HG03521 (cell line): ENCODE measurements around the gene SLC1A3.

Source experiments
- ATAC-seq: cut with Tn5 transposase; IDR thresholded peaks from one replicate; pipeline ENCODE4 v1.9.1; 2021; ENCODE audit warnings: mild to moderate bottlenecking, moderate library complexity; ENCODE audit not compliant: unreplicated experiment

SLC1A3 gene

DNA sequence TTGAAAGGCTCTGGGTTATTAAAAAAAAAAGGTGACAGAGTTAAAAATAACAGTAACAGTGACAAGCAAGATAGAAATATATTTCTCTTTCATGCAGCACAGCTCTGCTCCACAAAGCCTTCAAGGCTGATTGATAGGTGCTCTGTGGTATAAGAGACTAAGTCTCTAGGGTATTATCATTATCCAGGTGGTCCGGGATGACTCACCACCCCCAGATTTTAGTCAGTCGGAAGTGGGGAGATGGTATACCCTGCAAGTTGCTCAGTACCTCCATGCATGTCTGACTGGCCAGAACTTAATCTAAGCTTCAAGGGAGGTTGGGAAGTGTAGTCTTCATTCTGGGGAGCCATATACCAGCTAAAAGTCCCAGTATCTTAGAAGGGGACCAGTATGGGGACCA, 76.1 kb downstream of the SLC1A3 start:
- ATAC-seq: no peak

DNA sequence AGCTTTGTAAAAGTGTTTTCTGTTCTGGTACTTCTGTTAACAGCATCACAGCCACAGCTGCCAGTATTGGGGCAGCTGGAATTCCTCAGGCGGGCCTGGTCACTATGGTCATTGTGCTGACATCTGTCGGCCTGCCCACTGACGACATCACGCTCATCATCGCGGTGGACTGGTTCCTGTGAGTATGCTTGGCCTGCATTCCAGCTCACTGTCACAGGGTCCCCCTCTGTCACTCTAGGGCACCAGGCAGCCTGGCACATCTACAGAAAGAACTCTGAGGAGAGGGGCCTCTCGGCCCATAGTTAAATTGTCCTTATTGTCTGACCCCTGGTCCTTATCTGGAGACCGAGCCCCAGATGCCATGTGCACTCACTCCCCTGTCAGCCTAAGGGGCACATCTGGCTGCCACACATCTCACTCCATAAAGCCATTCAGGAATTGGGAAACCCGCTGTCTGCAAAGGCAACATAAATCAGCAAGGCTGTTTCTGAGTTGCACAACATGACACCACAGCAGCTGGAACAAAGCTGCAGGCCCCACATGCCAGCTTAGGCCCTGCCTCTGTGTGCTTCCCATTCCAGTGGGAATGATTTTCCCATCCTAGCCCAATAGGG, 77.5 kb downstream of the SLC1A3 start:
- no peak for ATAC-seq

- ATAC-seq: peak; percentile 40
Observed at GRCh38 chr5:36685631-36686288, 79.4 kb downstream of the SLC1A3 start.

- ATAC-seq: no peak
Observed at GRCh38 chr5:36686881-36687280, 80.5 kb downstream of the SLC1A3 start.

DNA sequence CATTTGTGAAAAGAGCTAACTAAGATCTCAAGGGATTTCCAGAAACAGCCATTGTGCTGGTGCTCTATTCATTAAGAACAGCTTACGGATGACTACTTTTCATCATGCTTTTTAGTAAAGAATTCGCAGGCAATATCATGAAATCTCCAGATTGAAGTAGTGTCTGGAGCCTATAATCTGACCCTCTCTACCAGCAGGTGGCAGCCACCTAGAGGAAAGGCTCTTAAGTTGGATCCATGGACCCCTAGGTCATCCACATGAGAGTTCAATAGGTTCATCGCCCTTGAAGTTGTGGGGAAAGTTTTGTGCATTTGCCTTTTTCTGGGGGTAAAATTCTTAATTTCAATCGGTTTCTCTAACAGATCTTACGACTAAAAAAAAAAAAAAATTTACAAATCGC, 82.3 kb downstream of the SLC1A3 start:
- ATAC-seq: no peak

- ATAC-seq: no peak
Observed at GRCh38 chr5:36689225-36689624, 82.8 kb downstream of the SLC1A3 start.

DNA sequence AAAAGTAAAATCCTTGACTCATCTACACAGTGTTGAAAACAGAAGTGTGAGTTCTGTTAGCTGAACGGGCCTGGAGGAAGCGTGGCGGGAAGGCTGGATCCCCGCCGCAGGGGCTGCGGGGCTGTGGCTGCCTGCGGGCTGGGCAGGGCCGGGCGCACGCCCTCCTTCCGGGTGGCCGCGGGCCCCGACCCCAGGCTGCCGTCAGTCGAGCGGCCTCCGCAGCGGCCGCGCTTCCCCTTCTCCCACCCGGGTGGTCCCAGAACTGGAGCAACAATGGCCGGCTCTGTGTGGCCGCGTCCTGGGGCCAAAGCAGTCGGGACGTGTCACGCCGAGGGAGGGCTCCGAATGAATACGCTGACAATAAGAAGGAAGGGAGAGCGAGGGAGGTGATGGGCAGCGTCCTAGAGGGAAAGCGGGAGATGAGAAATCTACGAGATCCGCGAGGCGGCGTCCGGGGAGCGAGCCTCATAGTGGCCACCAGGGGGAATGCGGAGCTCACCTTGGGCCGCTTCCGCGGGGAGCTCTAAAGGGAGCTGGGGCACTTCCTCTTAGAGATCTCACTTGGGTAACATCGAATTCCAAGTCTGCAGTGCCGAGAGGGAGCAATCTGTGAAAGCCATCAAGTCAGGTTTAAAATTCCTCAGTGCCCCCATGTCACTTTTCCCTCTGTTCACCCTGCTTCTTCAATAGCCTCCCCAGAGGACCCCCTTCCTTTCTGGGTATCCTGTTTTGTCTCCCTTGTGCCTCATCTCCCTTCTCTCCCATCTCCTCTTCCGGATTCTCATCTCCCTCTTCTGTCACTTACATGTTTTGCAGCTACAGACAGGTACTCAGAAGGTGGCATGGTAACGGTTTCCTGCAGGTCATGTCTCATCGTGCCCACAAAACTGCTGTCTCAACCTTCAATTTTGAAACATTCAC, 83.9 kb downstream of the SLC1A3 start:
- ATAC-seq: peak; percentile 61

DNA sequence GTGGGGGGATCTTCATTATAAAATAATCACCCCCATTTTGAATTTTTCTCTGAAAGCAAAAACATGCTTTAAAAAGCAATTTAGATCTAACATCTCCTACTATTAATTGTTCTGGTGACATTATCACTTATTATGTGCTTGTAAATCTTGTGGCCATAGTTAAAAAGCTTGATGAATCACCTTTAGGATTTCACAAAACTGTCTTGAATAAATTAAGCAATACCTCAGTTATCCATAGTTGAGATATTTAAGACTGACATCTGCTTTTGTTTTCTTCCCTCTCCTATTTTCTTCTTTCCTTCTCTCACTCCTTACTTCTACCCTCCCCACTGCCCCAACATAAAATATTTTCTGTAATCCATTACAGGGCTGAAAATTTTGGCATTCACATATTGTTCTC, 84.8 kb downstream of the SLC1A3 start:
- no peak for ATAC-seq

- ATAC-seq: no peak
Observed at GRCh38 chr5:36691696-36692371, 85.4 kb downstream of the SLC1A3 start.

DNA sequence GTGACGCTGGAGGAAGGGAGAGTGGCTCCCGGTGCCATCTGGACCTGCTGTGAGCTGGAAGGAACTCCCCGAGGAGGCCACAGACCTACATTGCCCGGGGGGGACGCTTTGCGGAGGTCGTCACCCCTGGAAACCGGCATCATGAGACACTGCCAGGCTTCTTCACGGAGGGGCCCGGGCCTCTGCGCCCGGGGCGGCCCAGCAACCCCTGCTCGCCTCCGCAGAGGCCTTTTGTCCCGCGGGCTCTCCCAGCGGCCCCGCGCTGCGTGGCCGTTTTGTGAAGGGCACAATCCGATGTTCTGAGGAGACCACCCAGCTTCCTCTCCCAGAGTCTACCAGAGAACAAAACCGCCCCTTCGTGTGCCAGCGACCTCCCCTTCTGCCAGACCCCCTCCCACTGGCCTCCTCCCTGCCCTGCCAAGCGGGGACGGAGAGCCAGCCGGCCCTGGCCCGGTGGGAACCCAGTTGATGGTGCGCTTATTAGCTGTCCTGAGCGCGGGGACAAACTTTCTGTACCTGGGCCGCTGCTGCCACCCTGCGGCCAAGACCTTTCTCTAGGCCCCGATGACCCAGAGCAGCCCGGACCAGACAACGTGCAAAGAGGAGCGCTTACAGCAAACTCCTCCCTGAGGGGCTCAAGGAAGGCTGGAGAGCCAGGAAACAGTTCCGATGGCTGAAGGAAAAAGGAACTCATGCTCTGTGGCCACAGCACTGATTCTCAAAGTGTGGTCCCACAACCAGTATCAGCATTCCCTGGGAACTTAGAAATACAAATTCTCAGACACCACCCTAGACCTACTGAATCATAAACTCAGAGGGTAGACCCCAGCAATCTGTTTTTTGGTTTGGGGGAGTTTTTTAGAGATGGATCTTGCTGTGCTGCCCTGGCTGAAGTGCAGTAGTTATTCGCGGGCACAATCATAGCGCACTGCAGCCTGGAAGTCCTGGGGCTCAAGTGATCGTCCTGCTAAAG, 86.7 kb downstream of the SLC1A3 start:
- ATAC-seq: peak; percentile 63

- ATAC-seq: no peak
Observed at GRCh38 chr5:36694351-36694750, 87.9 kb downstream of the SLC1A3 start.

DNA sequence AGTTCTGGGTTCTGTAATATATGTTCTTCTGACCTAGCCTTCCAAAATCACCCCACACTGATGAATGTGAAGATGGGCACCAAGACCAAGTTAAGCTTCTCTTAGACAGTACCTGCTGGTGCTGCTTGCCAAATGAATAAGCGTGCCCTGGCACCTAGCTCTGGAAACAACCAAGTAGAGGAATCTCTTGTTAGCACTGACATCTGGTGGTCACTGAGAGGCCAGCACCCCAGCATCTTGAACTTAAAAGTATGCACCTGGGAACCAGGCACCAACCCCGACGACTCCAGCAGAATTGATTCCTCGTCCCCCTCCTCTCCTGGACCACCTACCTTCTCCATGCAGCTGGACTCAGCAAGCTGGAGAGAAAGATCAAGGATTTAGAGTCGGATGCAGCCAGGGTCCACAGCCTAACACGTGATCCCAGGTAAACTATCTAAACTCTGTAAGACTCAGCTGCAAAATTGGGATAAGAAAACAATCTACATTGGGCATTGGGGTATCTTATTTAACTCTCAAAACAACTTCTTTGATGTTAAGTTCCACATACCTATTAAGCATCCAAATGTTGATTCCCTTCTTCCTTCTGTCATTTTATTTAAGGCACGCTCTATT, 89.8 kb downstream of the SLC1A3 start:
- peak; percentile 43 for ATAC-seq

DNA sequence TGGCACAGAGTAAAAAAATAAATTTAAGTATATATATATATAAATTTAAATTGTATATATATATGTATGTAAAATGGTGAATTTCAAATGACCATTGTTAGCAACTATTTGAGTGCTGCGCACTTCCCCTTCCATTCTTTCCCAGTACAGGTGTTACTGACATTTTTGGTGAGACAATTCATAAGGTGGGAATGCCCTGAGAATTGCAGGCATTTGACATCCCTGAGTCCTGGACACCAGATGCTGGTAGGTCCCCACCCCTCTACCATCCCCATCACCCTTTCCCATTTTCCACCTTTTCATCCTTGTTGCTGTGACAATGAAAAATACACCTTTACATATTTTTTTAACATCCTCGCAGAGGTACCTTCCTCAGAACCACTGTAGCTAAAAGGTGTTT, 91.6 kb downstream of the SLC1A3 start:
- ATAC-seq: no peak

DNA sequence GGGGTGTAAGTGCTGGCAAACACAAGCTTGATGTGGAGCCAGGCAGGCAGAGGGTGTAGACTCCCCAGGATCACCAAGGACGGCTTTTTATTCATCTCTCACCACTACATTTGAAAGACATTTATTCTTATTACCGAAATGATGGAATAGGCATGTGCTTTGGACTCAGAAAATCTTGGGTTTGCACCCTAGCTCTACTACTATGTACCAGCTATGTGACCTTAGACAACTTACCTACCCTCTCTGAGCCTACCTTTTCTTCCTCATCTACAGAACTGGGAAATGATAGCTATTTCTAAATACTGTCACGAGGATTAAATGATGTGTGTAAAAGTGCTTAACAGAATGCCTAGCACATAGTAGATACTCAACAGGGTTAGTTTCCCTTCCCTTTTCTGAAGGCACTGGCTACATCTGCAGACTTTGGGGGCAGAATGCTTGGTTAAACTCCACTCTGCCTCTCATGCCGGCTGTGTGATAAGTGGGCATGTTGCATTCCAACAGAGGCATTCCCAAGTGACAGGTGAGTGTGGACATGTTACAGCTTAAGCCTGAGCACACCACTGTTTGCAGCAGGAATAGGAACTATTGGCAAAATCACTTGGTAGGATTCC, 94.8 kb downstream of the SLC1A3 start:
- ATAC-seq: peak; percentile 90

DNA sequence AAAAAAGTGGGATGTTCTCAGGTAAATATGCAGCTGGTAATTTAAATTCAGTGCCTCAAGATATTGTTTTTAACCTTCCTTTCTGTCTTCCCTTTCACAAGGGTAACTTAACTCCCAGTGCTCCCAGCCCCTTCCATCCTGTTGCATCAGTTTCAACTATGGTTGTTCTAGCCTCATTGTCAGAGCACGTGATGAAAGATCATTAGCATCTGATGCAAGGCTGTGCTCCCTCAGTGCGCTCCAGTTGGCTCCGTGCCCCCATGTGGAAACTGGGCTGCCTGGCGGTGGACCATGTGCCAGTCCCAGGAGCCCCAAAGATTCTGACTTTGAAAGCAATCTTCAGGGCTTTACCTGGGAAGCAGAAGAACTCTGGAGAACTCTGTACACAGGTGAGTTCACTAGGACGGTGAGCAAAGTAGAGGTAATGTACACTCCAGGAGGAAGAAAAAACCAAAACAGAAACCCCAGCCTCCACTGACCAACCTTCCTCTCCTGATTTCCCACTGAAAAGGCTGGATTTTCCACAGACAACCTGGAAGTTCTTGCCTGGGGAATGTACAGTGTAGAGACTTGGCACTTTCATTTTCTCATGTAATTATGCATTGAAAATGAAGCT, 96.9 kb downstream of the SLC1A3 start:
- no peak for ATAC-seq

- ATAC-seq: no peak
Observed at GRCh38 chr5:36704131-36704530, 97.7 kb downstream of the SLC1A3 start.

DNA sequence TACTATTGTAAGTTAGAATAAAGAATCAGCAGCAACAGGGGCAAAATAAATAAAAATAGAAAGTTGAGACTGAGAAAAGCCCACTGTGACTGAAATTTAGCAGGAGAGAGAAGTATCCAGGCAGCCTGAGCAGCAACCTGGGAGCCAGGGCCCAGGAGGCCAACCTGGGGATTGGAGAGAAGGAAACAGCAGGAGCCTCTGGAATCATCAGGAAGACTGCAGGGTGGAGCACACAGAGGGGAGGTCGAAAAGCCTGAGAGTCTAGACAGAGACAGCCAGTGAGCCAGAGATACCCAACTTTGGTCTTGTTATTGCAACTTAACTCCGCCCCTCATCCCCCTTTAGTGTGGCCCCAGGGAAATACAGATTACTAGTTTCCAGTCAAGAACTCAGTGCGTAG, 98.6 kb downstream of the SLC1A3 start:
- ATAC-seq: no peak

- no peak for ATAC-seq
Observed at GRCh38 chr5:36706662-36707061, 100.3 kb downstream of the SLC1A3 start.

DNA sequence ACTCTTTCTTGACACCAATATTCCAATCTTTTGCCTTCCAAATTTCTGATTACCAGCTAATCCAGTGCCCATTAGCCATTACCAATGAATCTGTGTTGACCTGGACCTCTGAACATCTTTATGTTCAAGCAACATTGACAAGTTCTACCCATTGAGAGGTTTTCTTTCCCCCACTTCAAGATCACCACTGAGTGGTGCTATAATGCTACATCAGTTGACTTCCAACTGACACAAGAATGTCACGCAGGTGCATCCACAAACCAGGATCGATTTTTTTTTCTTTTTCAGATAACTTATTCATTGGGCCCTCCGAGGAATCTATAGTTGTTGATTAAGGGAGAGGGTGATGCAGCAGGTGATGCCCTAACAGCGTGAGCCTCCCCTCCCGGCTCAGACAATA, 102.6 kb downstream of the SLC1A3 start:
- no peak for ATAC-seq
